Loucy (cell line): ENCODE results near the gene MPPE1.

ENCODE experiments used
- H2AFZ ChIP-seq: fragments of 200-600 bp; sonication (generic); 2 replicates; pipeline ENCODE4 v1.6.0; 2016; ENCODE audit warnings: antibody characterized with exemption, mild to moderate bottlenecking, low read length, moderate library complexity
- H3F3A ChIP-seq: fragments of 200-600 bp; 2 replicates; pipeline ENCODE4 v1.6.0; 2016; ENCODE audit warnings: antibody characterized with exemption, low read depth, mild to moderate bottlenecking
- H3K27me3 ChIP-seq: fragments of 200-600 bp; sonication (generic); 2 replicates; pipeline ENCODE4 v1.6.1; 2014; ENCODE audit warnings: low read length, mild to moderate bottlenecking; ENCODE audit not compliant: insufficient read depth, poor library complexity, severe bottlenecking
- H3K36me3 ChIP-seq: fragments of 200-600 bp; sonication (generic); 2 replicates; pipeline ENCODE4 v1.6.1; 2016; ENCODE audit warnings: low read length; ENCODE audit not compliant: insufficient read depth
- H3K4me1 ChIP-seq: fragments of 200-600 bp; sonication (generic); 2 replicates; pipeline ENCODE4 v1.5.1; 2014; ENCODE audit warnings: low read length, mild to moderate bottlenecking; ENCODE audit not compliant: insufficient read depth, poor library complexity, severe bottlenecking
- H3K4me2 ChIP-seq: fragments of 200-600 bp; sonication (generic); 2 replicates; pipeline ENCODE4 v1.6.0; 2014; ENCODE audit warnings: antibody characterized with exemption, low read length, low read depth, mild to moderate bottlenecking; ENCODE audit not compliant: poor library complexity, severe bottlenecking
- H3K4me3 ChIP-seq: fragments of 200-600 bp; sonication (generic); 2 replicates; pipeline ENCODE4 v1.5.1; 2014; ENCODE audit warnings: low read length, mild to moderate bottlenecking, mixed read lengths; ENCODE audit not compliant: poor library complexity, severe bottlenecking
- H3K79me2 ChIP-seq: fragments of 200-600 bp; sonication (generic); 2 replicates; pipeline ENCODE4 v1.6.1; 2014; ENCODE audit warnings: low read length; ENCODE audit not compliant: insufficient read depth
- H3K9ac ChIP-seq: fragments of 200-600 bp; sonication (generic); 2 replicates; pipeline ENCODE4 v1.6.0; 2014; ENCODE audit warnings: mild to moderate bottlenecking, low read depth, low read length, moderate library complexity; ENCODE audit not compliant: poor library complexity, severe bottlenecking
- H3K9me2 ChIP-seq: fragments of 200-600 bp; sonication (generic); replicated peaks from 2 replicates; pipeline ENCODE4 v1.6.1; 2016; ENCODE audit warnings: low read depth, low read length, mixed read lengths
- H3K9me3 ChIP-seq: fragments of 200-600 bp; sonication (generic); 2 replicates; pipeline ENCODE4 v1.6.1; 2014; ENCODE audit warnings: mild to moderate bottlenecking, antibody characterized with exemption, low read length, low read depth; ENCODE audit not compliant: insufficient read depth
- H4K20me1 ChIP-seq: fragments of 200-600 bp; sonication (generic); 2 replicates; pipeline ENCODE4 v1.6.0; 2014; ENCODE audit warnings: antibody characterized with exemption, low read length, mild to moderate bottlenecking; ENCODE audit not compliant: insufficient read depth, poor library complexity, severe bottlenecking
- CTCF ChIP-seq: fragments of 200-600 bp; sonication (generic); conservative IDR thresholded peaks from 2 replicates; pipeline ENCODE4 v1.5.1; 2014; ENCODE audit warnings: mild to moderate bottlenecking, antibody characterized with exemption, low read length
- EZH2phosphoT487 ChIP-seq: fragments of 200-600 bp; IDR thresholded peaks from 2 replicates; pipeline ENCODE4 v1.6.1; 2018; ENCODE audit warnings: antibody characterized with exemption, mild to moderate bottlenecking, moderate library complexity, borderline replicate concordance

MPPE1 gene

GRCh38 chr18:11932393-11932792, 24.3 kb upstream of the MPPE1 start:
- H3K9me2 ChIP-seq = no peaks in the 10 kb centered on the region
- H3K36me3 ChIP-seq = no peaks in the 10 kb centered on the region
- H4K20me1 ChIP-seq = no peaks in the 10 kb centered on the region
- no peak overlapping the region for H3K4me3 ChIP-seq
- H3K9ac ChIP-seq = no peak overlapping the region
- no peaks in the 10 kb centered on the region for H3K79me2 ChIP-seq
- no peak overlapping the region for H3K4me2 ChIP-seq
- H3K27me3 ChIP-seq = no peaks in the 10 kb centered on the region
- no peaks in the 10 kb centered on the region for H3F3A ChIP-seq
- no peak for TF ChIP-seq CTCF
- TF ChIP-seq EZH2phosphoT487 = no peak
- H2AFZ ChIP-seq = no peak overlapping the region
- no peaks in the 10 kb centered on the region for H3K9me3 ChIP-seq
- H3K4me1 ChIP-seq = no peaks in the 10 kb centered on the region

GRCh38 chr18:11927497-11927896, 19.4 kb upstream of the MPPE1 start:
- no peak for TF ChIP-seq EZH2phosphoT487
- no peak for TF ChIP-seq CTCF
- Histone ChIP-seq H3K4me1 (no peaks in the 10 kb centered on the region), H4K20me1 (no peaks in the 10 kb centered on the region), H3K27me3 (no peaks in the 10 kb centered on the region), H3K36me3 (no peaks in the 10 kb centered on the region), H3F3A (no peaks in the 10 kb centered on the region), H3K9ac (no peak overlapping the region), H2AFZ (no peak overlapping the region), H3K9me3 (no peaks in the 10 kb centered on the region), H3K9me2 (no peaks in the 10 kb centered on the region), H3K4me2 (no peak overlapping the region), H3K79me2 (no peaks in the 10 kb centered on the region), H3K4me3 (no peak overlapping the region)

- H3K79me2 ChIP-seq = no peaks in the 10 kb centered on the region
- H3K9ac ChIP-seq = no peak overlapping the region
- TF ChIP-seq EZH2phosphoT487 = no peak
- no peak for TF ChIP-seq CTCF
- no peaks in the 10 kb centered on the region for H3K36me3 ChIP-seq
- no peak overlapping the region for H3K4me3 ChIP-seq
- no peaks in the 10 kb centered on the region for H4K20me1 ChIP-seq
- H3K27me3 ChIP-seq = no peaks in the 10 kb centered on the region
- H3K9me2 ChIP-seq = no peaks in the 10 kb centered on the region
- H3K4me2 ChIP-seq = no peak overlapping the region
- no peaks in the 10 kb centered on the region for H3K9me3 ChIP-seq
- H2AFZ ChIP-seq = no peak overlapping the region
- H3F3A ChIP-seq = no peaks in the 10 kb centered on the region
- no peaks in the 10 kb centered on the region for H3K4me1 ChIP-seq
Measured at GRCh38 chr18:11925800-11926481, 17.8 kb upstream of the MPPE1 start.
